Mucosa of descending colon (tissue), 3 donors: ENCODE measurements around the gene TIAM2. TPM values are rescaled to one million over a fixed set of nuclear protein-coding genes. Genes with fewer than 3 reads are reported as not detected.

Source experiments
- ATAC-seq: fragments of 200-7000 bp; cut with Tn5 transposase; one replicate; pipeline ENCODE4 v1.9.1; 2020; ENCODE audit warnings: mild to moderate bottlenecking, moderate library complexity
- DNase-seq, 3 donors: peaks; one replicate each; pipeline ENCODE4 v3.0.0-alpha.2; 2020
- H3K36me3 ChIP-seq: fragments of 200-600 bp; one replicate; pipeline ENCODE4 v1.8.0; 2021; ENCODE audit warnings: low read depth, mild to moderate bottlenecking
- H3K4me1 ChIP-seq: fragments of 200-600 bp; one replicate; pipeline ENCODE4 v1.8.0; 2021; ENCODE audit warnings: low read depth, mild to moderate bottlenecking
- H3K4me3 ChIP-seq: fragments of 200-600 bp; one replicate; pipeline ENCODE4 v1.8.0; 2021; ENCODE audit warnings: mild to moderate bottlenecking
- H3K9me3 ChIP-seq: fragments of 200-600 bp; one replicate; pipeline ENCODE4 v1.8.0; 2021; ENCODE audit warnings: mild to moderate bottlenecking
- CTCF ChIP-seq: fragments of 200-600 bp; IDR thresholded peaks from one replicate; pipeline ENCODE4 v1.8.0; 2022; ENCODE audit warnings: antibody characterized with exemption, mild to moderate bottlenecking
- intact Hi-C, 2 donors: fragments of 100-400 bp; cut with DNase I in 1 of 2; cut with micrococcal nuclease in 1 of 2; formaldehyde crosslinking; loops; one replicate each; pipeline versions ENCODE4 v1.11.0 to v1.11.1; 2022; cut with DNase I, micrococcal nuclease
- total RNA-seq, 3 donors: library from RNA; stranded (reverse); fragmentation: NEBNext Ultra II Directional in 2 of 3; extraction: Animal tissue kit (Norgen Biotek cat#: 25700) in 2 of 3; gene quantifications; one replicate each; pipeline versions ENCODE4 v1.2.1 to v1.2.4, GENCODE V29; 2021 to 2023
- donor health status: DM: no; HTN: no; CAD: no; lungs with moderate emphysema.
- donor health status: DM: no; HTN: no; CAD: no.
- donor health status: DM: no; HTN: yes; CAD: no.

TIAM2 gene
- total RNA-seq, 3 donors from 2014 or later = 4.2 to 12.2 (median 9.8) TPM

GRCh38 chr6:155077784-155078183 is 82.7 kb downstream of the TIAM2 start:
- no peak for ATAC-seq
- H3K4me1 ChIP-seq = no peaks in the 10 kb centered on the region
- no peak for TF ChIP-seq CTCF
- no peak for DNase-seq
- no peak overlapping the region for H3K4me3 ChIP-seq
- intact Hi-C loops = no loop called here
- no peaks in the 10 kb centered on the region for H3K36me3 ChIP-seq
- H3K9me3 ChIP-seq = no peaks in the 10 kb centered on the region

GRCh38 chr6:155078331-155078745 is 83.2 kb downstream of the TIAM2 start:
- no peaks in the 10 kb centered on the region for H3K36me3 ChIP-seq
- ATAC-seq (no peak), DNase-seq (no peak)
- intact Hi-C loops = no loop called here
- H3K9me3 ChIP-seq = no peaks in the 10 kb centered on the region
- H3K4me3 ChIP-seq = no peak overlapping the region
- H3K4me1 ChIP-seq = no peaks in the 10 kb centered on the region
- no peak for TF ChIP-seq CTCF

GRCh38 chr6:155079985-155080452 is 84.9 kb downstream of the TIAM2 start:
- DNase-seq = no peak
- no peaks in the 10 kb centered on the region for H3K36me3 ChIP-seq
- no peak for TF ChIP-seq CTCF
- ATAC-seq = no peak
- no peak overlapping the region for H3K4me3 ChIP-seq
- intact Hi-C loops = no loop called here
- no peaks in the 10 kb centered on the region for H3K4me1 ChIP-seq
- H3K9me3 ChIP-seq = no peaks in the 10 kb centered on the region

GRCh38 chr6:155080881-155081845 is 86.0 kb downstream of the TIAM2 start:
- DNase-seq (no peak), ATAC-seq (no peak)
- Histone ChIP-seq H3K36me3 (no peaks in the 10 kb centered on the region), H3K9me3 (no peaks in the 10 kb centered on the region), H3K4me3 (no peak overlapping the region), H3K4me1 (no peaks in the 10 kb centered on the region)
- intact Hi-C loops = no loop called here
- no peak for TF ChIP-seq CTCF

GRCh38 chr6:155084431-155085123 is 89.5 kb downstream of the TIAM2 start:
- intact Hi-C loops = no loop called here
- ATAC-seq (no peak), DNase-seq (no peak)
- H3K9me3 ChIP-seq = no peaks in the 10 kb centered on the region
- no peak overlapping the region for H3K4me3 ChIP-seq
- no peak for TF ChIP-seq CTCF
- no peaks in the 10 kb centered on the region for H3K36me3 ChIP-seq
- no peaks in the 10 kb centered on the region for H3K4me1 ChIP-seq
